Liver (tissue), 3 donors: ENCODE measurements around the gene RHOH.

Source experiments
- FOXA1 ChIP-seq: IDR thresholded peaks from 2 replicates; pipeline ENCODE4 v1.6.1; 2016; ENCODE audit warnings: antibody characterized with exemption
- GABPA ChIP-seq, 2 donors: IDR thresholded peaks in 1 of 2; conservative IDR thresholded peaks in 1 of 2; 2 replicates each; pipeline ENCODE4 v1.6.1; 2016; ENCODE audit warnings: antibody characterized with exemption in 2 of 2, mild to moderate bottlenecking in 1 of 2, moderate library complexity in 1 of 2
- JUND ChIP-seq, 2 donors: IDR thresholded peaks; 2 replicates each; pipeline ENCODE4 v1.6.1; 2016; ENCODE audit warnings: antibody characterized with exemption in 2 of 2
- MAX ChIP-seq: IDR thresholded peaks from 2 replicates; pipeline ENCODE4 v1.6.1; 2016; ENCODE audit warnings: antibody characterized with exemption
- RAD21 ChIP-seq, 2 donors: IDR thresholded peaks; 2 replicates each; pipeline ENCODE4 v1.6.1; 2016; ENCODE audit warnings: antibody characterized with exemption in 2 of 2, mild to moderate bottlenecking in 2 of 2
- REST ChIP-seq: IDR thresholded peaks from 2 replicates; pipeline ENCODE4 v1.6.1; 2016; ENCODE audit warnings: antibody characterized with exemption, mild to moderate bottlenecking
- RXRA ChIP-seq, 2 donors: IDR thresholded peaks; 2 replicates each; pipeline ENCODE4 v1.6.1; 2017 to 2018; ENCODE audit warnings: antibody characterized with exemption in 2 of 2, mild to moderate bottlenecking in 1 of 2
- SP1 ChIP-seq: IDR thresholded peaks from 2 replicates; pipeline ENCODE4 v1.6.1; 2018; ENCODE audit warnings: antibody characterized with exemption, mild to moderate bottlenecking
- TAF1 ChIP-seq: conservative IDR thresholded peaks from 2 replicates; pipeline ENCODE4 v1.6.1; 2016; ENCODE audit warnings: antibody characterized with exemption, mild to moderate bottlenecking
- YY1 ChIP-seq: IDR thresholded peaks from 2 replicates; pipeline ENCODE4 v1.6.1; 2016; ENCODE audit warnings: antibody characterized with exemption, mild to moderate bottlenecking
- TF ChIP-seq, protein P1 (sequence below): fragments of 150-350 bp; IDR thresholded peaks from 2 replicates; pipeline ENCODE4 v1.5.1; 2017; ENCODE audit warnings: improper control_type of control experiment, low read depth, low read length; ENCODE audit not compliant: missing input control
- TF ChIP-seq, protein P2 (sequence below): IDR thresholded peaks from 2 replicates; pipeline ENCODE4 v1.6.1; 2016; ENCODE audit warnings: antibody characterized with exemption
- donor health status: healthy.
- donor health status: healthy.

- TF ChIP-seq, protein P1, sequence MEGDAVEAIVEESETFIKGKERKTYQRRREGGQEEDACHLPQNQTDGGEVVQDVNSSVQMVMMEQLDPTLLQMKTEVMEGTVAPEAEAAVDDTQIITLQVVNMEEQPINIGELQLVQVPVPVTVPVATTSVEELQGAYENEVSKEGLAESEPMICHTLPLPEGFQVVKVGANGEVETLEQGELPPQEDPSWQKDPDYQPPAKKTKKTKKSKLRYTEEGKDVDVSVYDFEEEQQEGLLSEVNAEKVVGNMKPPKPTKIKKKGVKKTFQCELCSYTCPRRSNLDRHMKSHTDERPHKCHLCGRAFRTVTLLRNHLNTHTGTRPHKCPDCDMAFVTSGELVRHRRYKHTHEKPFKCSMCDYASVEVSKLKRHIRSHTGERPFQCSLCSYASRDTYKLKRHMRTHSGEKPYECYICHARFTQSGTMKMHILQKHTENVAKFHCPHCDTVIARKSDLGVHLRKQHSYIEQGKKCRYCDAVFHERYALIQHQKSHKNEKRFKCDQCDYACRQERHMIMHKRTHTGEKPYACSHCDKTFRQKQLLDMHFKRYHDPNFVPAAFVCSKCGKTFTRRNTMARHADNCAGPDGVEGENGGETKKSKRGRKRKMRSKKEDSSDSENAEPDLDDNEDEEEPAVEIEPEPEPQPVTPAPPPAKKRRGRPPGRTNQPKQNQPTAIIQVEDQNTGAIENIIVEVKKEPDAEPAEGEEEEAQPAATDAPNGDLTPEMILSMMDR = no peak
- TF ChIP-seq SP1 (no peak), RXRA (IDR thresholded peaks at IDR 0.05) (no peak), RAD21 (IDR thresholded peaks at IDR 0.05) (no peak), MAX (no peak), GABPA (IDR thresholded peaks at IDR 0.05 in 1 of 2, conservative IDR thresholded peaks at IDR 0.05 in 1 of 2) (no peak), TAF1 (no peak), FOXA1 (no peak), REST (no peak), JUND (IDR thresholded peaks at IDR 0.05) (no peak), YY1 (no peak)
- TF ChIP-seq, protein P2, sequence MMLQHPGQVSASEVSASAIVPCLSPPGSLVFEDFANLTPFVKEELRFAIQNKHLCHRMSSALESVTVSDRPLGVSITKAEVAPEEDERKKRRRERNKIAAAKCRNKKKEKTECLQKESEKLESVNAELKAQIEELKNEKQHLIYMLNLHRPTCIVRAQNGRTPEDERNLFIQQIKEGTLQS = no peak
Observed at GRCh38 chr4:40223343-40223742, 26.5 kb downstream of the RHOH start.
